UCSD-AML1 (cell line): ENCODE results near the gene EIF5A.

ENCODE experiments used
- DNase-seq: peaks from one replicate; lab custom pipeline; 2025; ENCODE audit not compliant: unreplicated experiment; lab: John Stamatoyannopoulos, UW

EIF5A gene

GRCh38 chr17:7306911-7307685 lies at the start of gene EIF5A:
TSS of gene EIF5A (plus strand) at chr17:7307628. CDS start at chr17:7309636, 2,008 bp downstream.
- peak; percentile 100 for DNase-seq

DNA sequence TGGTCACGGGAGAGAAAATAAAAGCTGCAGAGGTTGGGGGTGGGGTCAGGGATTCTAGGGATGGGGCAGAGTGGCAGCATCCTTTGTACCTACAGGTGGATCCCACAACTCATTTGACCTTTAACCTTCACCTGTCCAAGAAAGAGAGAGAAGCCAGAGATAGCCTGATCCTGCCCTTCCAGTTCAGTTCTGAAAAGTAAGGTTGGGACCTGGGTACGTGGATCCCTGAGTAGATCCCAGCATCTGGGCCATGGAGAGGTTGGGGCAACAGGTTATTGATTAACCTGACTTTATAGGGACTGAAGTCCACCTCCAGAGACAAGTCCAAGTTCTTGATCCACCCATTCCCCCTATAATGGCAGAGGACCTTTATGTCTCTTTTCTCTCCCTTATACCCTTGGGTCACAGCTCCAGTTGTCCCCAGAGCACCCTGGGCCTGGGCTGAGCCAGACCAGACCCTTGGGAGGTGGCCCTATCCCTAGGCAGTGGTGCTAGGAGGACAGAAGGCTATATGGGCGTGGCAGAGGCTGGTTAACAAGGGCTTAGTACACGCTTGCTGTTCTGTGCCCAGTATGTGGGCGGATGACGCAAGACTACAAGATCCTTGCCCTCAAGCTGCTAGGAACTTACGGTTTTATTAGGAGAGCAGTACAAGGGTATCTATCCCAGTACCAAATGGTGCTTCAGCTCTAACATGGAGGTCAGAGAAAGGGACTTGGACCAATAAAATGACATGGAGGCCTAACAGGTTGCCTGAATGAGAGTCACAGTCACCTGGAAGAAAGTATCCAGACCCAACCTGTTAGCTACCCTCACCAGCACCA lies 48.5 kb upstream of the EIF5A start:
- no peak for DNase-seq

DNA sequence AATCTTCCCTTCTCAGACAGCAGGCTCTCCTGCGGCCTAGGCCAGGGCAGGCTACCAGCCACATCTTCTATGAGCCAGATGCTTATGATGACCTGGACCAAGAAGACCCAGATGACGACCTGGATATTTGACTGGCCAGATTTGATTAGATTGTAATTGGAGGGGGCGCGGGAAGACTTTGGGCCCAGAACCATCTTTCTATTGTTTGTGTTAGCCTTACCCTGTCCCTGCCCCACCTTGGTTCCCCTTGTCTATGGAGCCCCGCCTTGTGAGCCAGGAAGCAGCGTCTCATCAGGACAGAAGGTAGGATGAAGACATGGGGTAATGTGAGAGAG lies 47.9 kb upstream of the EIF5A start:
- DNase-seq = no peak

- no peak for DNase-seq
These were observed 47.3 kb upstream of the EIF5A start for GRCh38 chr17:7260151-7260550.

GRCh38 chr17:7260651-7261378 lies 46.6 kb upstream of the EIF5A start:
- DNase-seq = no peak

DNA sequence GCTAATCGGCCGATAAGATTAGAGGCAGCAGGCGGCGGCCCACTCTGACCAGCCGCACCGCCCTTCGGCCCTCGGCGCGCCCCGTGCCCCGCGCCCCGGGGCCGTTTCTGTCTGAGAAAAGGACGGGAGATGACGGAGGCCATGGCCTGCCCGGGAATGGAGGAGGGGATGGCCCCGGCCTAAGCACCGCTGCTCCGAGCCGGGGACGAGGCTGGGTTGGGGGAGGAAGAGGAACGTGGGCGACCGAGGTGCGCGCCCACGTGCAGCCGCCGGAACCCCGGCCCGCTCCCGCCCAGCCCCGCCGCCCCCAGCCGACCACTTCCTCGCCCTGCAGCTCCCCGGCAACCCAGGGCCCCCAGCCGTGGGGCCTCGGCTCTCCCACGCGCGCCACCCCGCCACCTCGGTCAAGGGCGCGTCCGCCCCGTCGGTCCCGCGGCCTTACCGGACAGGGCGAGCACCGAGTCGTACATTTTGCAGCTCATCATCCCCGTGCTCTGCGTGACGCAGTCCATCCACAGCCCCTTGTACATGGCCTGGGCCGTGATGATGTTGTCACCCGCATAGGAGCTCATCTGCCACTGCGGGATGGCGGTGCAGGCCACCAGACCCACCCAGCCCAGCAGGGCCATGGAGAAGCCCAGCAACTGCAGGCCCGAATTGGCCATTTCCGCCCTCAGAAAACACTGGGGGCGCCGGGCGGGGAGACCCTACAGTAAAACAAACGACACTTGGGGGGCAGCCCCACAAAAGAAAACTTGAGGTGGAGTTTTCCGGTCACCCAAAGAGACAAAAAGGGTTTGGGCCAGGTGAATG lies 45.8 kb upstream of the EIF5A start:
- DNase-seq = no peak

GRCh38 chr17:7262192-7262934 lies 45.1 kb upstream of the EIF5A start, which contains the start of gene CLDN7:
TSS of gene CLDN7 (minus strand) at chr17:7262478. CDS start at chr17:7262043, 435 bp downstream.
- DNase-seq = no peak

DNA sequence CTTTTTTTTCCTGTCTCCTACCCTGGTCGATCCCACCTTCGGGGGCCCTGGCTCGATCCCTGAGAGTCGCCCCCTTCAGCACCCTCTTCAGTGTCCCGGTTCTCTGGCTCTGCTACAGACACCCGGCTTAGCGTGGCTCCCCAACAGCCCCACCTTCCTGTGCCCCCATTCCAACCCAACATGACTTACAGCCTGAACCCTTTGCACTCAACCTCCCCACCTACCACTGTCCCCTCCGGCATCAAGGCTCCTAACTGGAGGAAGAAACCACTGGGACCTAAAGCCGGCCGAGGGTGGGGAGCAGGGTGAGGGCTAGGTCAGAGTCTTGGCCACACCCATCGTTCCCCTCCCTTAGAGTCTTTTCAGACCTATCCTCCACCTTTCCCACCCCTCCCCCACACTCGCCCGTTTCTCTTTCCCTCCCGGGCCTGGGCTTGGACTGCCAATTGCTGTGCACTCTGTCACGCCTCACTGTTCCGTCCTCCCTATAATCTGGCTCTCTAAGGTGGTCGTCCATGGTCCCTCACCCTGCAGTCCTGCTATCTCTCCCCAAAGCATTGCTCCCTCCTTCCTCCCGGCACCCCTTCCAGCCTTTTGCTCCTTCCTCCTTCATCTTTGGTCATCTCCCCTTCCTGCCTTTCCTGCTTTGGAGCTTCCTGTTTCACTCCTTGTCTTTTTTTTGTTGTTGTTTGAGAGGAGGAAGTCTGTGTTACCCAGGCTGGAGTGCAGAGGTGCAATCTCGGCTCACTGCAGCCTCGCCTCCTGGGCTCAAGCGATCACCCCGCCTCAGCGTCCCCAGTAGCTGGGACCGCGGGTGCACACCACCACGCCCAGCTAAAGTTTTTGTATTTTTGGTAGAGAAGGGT lies 44.3 kb upstream of the EIF5A start:
- peak; percentile 44 for DNase-seq

- DNase-seq = no peak
These were observed 43.7 kb upstream of the EIF5A start for GRCh38 chr17:7263801-7264078.

DNA sequence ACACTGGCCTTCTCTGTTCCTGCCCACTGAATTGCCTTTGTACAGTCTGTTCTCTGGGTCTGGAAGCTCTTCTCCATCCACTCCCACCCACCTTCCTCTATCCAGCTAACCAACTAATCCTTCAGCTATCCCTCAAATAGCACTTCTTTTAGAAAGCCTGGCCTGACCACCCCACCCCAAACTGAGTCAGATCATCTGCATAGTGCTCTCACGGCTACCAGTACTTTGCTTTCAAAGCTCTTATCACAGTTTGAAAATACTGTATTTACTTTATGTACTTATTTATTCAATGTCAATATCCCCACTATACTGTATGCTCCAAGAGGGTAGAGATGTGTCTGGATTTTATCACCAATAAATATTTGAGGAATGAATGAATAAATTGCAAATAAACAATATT lies 40.6 kb upstream of the EIF5A start:
- DNase-seq = no peak

DNA sequence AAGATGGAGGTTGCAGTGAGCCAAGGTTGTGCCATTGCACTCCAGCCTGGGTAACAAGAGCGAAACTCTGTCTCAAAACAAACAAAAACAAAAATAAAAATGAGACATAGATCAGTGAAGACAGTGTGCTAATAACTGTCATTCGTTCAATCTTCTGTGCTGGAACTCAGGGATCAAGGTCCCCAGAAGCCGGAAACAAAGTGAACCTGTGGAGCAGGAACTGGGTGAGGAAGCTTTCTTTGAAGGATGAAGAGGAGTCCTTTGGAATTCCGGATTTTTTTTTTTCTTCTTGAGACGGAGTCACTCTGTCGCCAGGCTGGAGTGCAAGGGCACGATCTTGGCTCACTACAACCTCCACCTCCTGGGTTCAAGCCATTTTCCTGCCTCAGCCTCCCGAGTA lies 28.0 kb upstream of the EIF5A start:
- no peak for DNase-seq

- peak; percentile 86 for DNase-seq
These were observed 26.8 kb upstream of the EIF5A start for GRCh38 chr17:7280519-7281073.

DNA sequence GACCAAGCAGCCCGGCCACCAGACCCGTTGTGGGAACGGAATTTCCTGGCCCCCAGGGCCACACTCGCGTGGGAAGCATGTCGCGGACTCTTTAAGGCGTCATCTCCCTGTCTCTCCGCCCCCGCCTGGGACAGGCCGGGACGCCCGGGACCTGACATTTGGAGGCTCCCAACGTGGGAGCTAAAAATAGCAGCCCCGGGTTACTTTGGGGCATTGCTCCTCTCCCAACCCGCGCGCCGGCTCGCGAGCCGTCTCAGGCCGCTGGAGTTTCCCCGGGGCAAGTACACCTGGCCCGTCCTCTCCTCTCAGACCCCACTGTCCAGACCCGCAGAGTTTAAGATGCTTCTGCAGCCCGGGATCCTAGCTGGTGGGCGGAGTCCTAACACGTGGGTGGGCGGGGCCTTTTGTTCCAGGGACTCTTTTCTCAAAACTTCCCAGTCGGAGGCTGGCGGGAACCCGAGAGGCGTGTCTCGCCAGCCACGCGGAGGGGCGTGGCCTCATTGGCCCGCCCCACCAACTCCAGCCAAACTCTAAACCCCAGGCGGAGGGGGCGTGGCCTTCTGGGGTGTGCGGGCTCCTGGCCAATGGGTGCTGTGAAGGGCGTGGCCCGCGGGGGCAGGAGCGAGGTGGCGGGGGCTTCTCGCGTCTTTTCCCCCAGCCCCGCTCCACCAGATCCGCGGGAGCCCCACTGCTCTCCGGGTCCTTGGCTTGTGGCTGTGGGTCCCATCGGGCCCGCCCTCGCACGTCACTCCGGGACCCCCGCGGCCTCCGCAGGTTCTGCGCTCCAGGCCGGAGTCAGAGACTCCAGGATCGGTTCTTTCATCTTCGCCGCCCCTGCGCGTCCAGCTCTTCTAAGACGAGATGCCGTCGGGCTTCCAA lies 26.1 kb upstream of the EIF5A start, which contains the start of gene SLC2A4:
Gene SLC2A4 (plus strand): TSS at position 645 of the 879 bp plus-strand sequence. CDS start 217 bp downstream, at position 862.
- peak; percentile 96 for DNase-seq

- DNase-seq = no peak
These were observed 25.3 kb upstream of the EIF5A start for GRCh38 chr17:7281953-7282751.

DNA sequence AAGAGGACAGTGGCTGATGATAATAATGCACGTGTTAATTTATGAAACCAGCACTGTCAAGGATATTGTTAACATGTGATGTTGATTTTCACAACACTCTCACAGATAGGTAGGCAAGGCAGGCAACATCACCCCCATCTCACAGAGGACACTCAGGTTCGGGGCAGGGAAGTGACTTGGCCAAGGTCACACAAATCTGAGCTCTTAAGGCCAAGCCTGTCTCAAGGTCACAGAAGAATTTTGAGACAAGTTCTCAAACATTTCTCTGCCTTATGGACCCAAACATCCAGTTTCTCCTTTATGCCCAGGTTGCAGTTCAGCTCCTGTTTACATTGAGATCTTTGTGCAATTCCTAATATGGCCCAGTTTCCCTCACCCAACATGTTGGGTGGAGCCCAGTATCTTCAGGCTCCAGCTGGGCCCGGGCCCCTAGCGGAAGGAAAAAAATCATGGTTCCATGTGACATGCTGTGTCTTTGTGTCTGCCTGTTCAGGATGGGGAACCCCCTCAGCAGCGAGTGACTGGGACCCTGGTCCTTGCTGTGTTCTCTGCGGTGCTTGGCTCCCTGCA lies 24.6 kb upstream of the EIF5A start:
- no peak for DNase-seq

DNA sequence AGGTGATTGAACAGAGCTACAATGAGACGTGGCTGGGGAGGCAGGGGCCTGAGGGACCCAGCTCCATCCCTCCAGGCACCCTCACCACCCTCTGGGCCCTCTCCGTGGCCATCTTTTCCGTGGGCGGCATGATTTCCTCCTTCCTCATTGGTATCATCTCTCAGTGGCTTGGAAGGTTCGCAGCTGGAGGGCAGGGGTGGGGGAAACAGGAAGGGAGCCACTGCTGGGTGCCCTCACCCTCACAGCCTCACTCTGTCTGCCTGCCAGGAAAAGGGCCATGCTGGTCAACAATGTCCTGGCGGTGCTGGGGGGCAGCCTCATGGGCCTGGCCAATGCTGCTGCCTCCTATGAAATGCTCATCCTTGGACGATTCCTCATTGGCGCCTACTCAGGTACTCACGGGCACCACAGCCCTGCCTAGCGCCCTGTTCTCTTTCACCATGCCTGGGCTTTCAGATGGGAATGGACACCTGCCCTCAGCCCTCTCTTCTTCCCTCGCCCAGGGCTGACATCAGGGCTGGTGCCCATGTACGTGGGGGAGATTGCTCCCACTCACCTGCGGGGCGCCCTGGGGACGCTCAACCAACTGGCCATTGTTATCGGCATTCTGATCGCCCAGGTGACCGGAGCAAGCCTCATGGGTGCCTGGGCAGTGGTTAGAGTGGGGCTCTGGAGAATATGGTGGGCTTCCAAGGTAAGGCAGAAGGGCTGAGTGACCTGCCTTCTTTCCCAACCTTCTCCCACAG lies 23.8 kb upstream of the EIF5A start:
- DNase-seq = no peak
